MCF 10A (cell line): ENCODE measurements around the gene ABCB9. TPM values are rescaled to one million over a fixed set of nuclear protein-coding genes. Genes with fewer than 3 reads are reported as not detected.

Source experiments
- BruUV-seq: library from RNA; stranded (reverse); fragments of 400-500 nt; replicated peaks from 2 replicates; lab custom pipeline; 2021; lab: Mats Ljungman, UMichigan
- CTCF ChIA-PET: fragments of 300-600 bp; sonication (Branson Sonifier 250); formaldehyde crosslinking; extraction: SDS; loops from one replicate; lab custom pipeline; 2021; ENCODE audit warnings: antibody characterized with exemption, inconsistent platforms; lab: Yijun Ruan, JAX
- POLR2A ChIA-PET: fragments of 300-600, 350-650 bp; sonication (Branson Sonifier 250); formaldehyde crosslinking; extraction: SDS; loops from one replicate; lab custom pipeline; 2020; ENCODE audit warnings: antibody characterized with exemption, inconsistent platforms; lab: Yijun Ruan, JAX
- DNase-seq: peaks from one replicate; pipeline ENCODE4 v3.0.0-alpha.2; 2018; ENCODE audit not compliant: unreplicated experiment
- H3K27ac Mint-ChIP-seq: one replicate; pipeline ENCODE4 v1.8.0; 2022; ENCODE audit warnings: mild to moderate bottlenecking, low read depth, mixed read lengths; ENCODE audit not compliant: unreplicated experiment
- H3K27me3 Mint-ChIP-seq: one replicate; pipeline ENCODE4 v1.8.0; 2022; ENCODE audit warnings: mixed read lengths; ENCODE audit not compliant: insufficient read depth, unreplicated experiment
- H3K36me3 Mint-ChIP-seq: one replicate; pipeline ENCODE4 v1.8.0; 2022; ENCODE audit warnings: mild to moderate bottlenecking, moderate library complexity, mixed read lengths; ENCODE audit not compliant: insufficient read depth, unreplicated experiment
- H3K4me1 Mint-ChIP-seq: one replicate; pipeline ENCODE4 v1.8.0; 2022; ENCODE audit warnings: mixed read lengths; ENCODE audit not compliant: insufficient read depth, unreplicated experiment
- H3K4me3 Mint-ChIP-seq: one replicate; pipeline ENCODE4 v1.8.0; 2022; ENCODE audit warnings: mild to moderate bottlenecking, moderate library complexity, mixed read lengths; ENCODE audit not compliant: unreplicated experiment
- H3K9me3 Mint-ChIP-seq: one replicate; pipeline ENCODE4 v1.8.0; 2022; ENCODE audit warnings: mixed read lengths; ENCODE audit not compliant: unreplicated experiment
- intact Hi-C: fragments of 100-400 bp; cut with micrococcal nuclease; formaldehyde crosslinking; loops from 2 replicates; pipeline ENCODE4 v1.14.1; 2022
- total RNA-seq: library from RNA; stranded (reverse); gene quantifications from 2 replicates; pipeline ENCODE4 v1.2.3, GENCODE V29; 2022
- TF ChIP-seq, protein P1 (sequence below): fragments of 200-600 bp; IDR thresholded peaks from one replicate; pipeline ENCODE4 v1.8.0; 2022; ENCODE audit warnings: antibody characterized with exemption, mild to moderate bottlenecking; ENCODE audit not compliant: unreplicated experiment

Gene ABCB9
- total RNA-seq, 1 experiment from 2014 or later, result 1.6 TPM

DNA sequence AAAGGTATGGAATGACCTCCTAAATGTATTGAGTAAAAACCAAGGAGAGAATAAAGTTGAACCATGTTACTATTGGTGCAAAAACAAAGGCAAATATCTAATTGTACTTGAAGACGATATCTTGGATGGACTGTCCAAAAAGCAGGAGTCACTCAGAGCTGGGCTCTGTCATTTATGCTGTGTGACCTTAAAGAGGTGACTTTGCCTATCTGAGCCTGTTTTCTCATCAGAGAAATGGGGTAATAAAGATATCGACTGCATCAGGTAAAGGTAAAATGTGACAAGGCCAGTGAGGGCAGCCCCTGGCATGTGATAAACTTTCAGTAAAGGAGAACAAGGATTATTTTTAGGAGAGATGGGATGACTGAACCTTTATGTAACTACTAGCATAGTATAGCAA lies 1.8 kb upstream of the ABCB9 start:
- BruUV-seq, result no TSS peak
- CTCF ChIA-PET, result interaction anchor here (0.6 to 0.7 kb wide), 3 partner anchors 11 to 440 kb away, joined by 3 to 4 read pairs (median 4); no protein-coding TSS in a partner anchor
- H3K4me3 Mint-ChIP-seq, result no peak overlapping the region

DNA sequence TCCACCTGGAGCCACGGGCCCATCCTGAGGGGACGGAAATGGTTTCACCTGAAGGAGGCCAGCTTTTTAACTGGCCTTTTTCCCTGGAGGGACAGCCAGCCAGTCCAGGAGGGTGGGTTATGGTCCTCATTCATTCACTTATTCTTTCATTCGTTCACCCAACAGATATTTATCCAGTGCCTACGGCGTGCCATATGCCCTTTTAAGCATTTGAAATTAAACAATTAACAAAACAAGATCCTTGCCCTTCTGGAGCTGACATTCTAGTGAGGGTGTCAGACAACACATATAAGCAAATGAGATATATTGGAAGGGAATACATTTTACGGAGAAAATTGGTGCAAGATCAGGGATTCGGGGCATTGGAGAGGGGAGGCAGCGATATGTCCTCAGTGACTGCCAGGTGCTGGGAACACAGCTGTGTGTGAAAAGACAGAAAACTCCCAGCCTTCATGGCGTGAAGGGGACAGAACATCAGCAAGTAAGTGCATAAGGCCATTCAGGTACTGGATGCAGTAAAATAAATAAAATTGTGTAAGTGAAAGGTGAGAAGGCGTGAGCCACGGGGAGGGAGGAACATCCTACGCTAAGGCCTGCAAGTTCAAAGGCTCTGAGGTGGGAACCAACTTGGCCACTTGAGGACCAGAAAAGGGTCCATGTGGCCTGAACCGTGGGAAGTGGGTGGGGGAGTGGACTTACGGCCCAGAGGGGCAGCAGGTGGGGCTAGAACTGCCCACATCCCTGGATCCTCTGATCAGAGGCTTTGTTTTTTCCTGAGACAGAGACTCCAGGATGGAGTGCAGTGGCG lies 684 bp upstream of the ABCB9 start:
- ChIA-PET CTCF (interaction anchor here (0.6 to 3.9 kb wide), 7 partner anchors 13 to 1068 kb away, joined by 3 to 15 read pairs (median 4); no protein-coding TSS in a partner anchor), POLR2A (interaction anchor here (0.7 to 2.8 kb wide), 15 partner anchors 9 to 1005 kb away, joined by 3 to 26 read pairs (median 4); partner anchors contain the start of genes ARL6IP4, CCDC92, MPHOSPH9 and MTRFR)
- Mint-ChIP-seq H3K36me3 (no peaks in the 10 kb centered on the region), H3K27me3 (no peaks in the 10 kb centered on the region), H3K9me3 (no peaks in the 10 kb centered on the region), H3K4me3 (peak overlapping the region; percentile 72), H3K27ac (no peak overlapping the region), H3K4me1 (no peaks in the 10 kb centered on the region)
- intact Hi-C loops, result no loop called here
- BruUV-seq, result no TSS peak
- TF ChIP-seq, protein P1, sequence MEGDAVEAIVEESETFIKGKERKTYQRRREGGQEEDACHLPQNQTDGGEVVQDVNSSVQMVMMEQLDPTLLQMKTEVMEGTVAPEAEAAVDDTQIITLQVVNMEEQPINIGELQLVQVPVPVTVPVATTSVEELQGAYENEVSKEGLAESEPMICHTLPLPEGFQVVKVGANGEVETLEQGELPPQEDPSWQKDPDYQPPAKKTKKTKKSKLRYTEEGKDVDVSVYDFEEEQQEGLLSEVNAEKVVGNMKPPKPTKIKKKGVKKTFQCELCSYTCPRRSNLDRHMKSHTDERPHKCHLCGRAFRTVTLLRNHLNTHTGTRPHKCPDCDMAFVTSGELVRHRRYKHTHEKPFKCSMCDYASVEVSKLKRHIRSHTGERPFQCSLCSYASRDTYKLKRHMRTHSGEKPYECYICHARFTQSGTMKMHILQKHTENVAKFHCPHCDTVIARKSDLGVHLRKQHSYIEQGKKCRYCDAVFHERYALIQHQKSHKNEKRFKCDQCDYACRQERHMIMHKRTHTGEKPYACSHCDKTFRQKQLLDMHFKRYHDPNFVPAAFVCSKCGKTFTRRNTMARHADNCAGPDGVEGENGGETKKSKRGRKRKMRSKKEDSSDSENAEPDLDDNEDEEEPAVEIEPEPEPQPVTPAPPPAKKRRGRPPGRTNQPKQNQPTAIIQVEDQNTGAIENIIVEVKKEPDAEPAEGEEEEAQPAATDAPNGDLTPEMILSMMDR, result no peak
- DNase-seq, result no peak

More for the DNA sequence above, 1.8 kb upstream of the ABCB9 start:
- Mint-ChIP-seq H3K36me3 (no peaks in the 10 kb centered on the region), H3K27ac (no peak overlapping the region), H3K4me1 (no peaks in the 10 kb centered on the region), H3K27me3 (no peaks in the 10 kb centered on the region), H3K9me3 (no peaks in the 10 kb centered on the region)
- no peak for DNase-seq
- POLR2A ChIA-PET, result interaction anchor here (0.6 to 2.8 kb wide), 5 partner anchors 12 to 900 kb away, joined by 3 to 15 read pairs (median 5); partner anchors contain the start of genes MPHOSPH9 and MTRFR
- TF ChIP-seq, protein P1, result no peak
- intact Hi-C loops, result no loop called here

DNA sequence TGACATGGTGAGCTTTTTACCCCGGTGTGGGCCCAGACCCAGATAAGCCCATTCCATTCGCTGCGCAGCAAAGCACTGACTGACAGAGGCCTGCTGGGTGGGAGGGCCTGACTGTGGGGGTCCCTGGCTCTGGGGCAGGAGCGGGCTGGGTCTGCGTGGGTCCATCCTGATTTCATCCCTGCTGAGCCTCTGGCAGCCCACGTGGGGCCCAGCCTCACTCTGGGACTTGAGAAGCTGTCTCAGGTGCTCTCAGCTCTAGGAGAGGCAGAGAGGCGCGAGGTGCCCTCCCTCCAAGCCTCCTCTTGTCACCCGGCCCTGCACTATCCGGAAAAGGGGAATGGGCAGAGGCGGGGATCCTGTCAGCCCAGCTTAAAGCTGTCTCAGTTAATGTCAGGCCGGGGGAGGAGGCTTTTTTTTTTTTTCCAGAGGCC lies 927 bp downstream of the ABCB9 start:
- H3K27me3 Mint-ChIP-seq, result no peaks in the 10 kb centered on the region
- no peak for DNase-seq
- no peaks in the 10 kb centered on the region for H3K4me1 Mint-ChIP-seq
- TF ChIP-seq, protein P1, result no peak
- ChIA-PET CTCF (interaction anchor here (0.5 to 3.9 kb wide), 4 partner anchors 12 to 104 kb away, joined by 3 to 15 read pairs (median 4); partner anchors contain the start of gene VPS37B), POLR2A (interaction anchor here (0.6 to 2.8 kb wide), 11 partner anchors 9 to 464 kb away, joined by 3 to 26 read pairs (median 5); partner anchors contain the start of genes MPHOSPH9, MTRFR and OGFOD2)
- no peaks in the 10 kb centered on the region for H3K36me3 Mint-ChIP-seq
- no TSS peak for BruUV-seq
- no peaks in the 10 kb centered on the region for H3K9me3 Mint-ChIP-seq
- H3K4me3 Mint-ChIP-seq, result peak overlapping the region; percentile 72
- no peak overlapping the region for H3K27ac Mint-ChIP-seq
- intact Hi-C loops, result no loop called here
